Activated T-cell treated with anti-CD3 and anti-CD28 coated beads, Interleukin-2, amount 50 U/mL, for 72 hours (primary cell): ENCODE measurements around the gene DQX1. TPM values are rescaled to one million over a fixed set of nuclear protein-coding genes. Genes with fewer than 3 reads are reported as not detected.

Experiments used
- ATAC-seq, 2 donors: fragments of 150-1000 bp; cut with Tn5 transposase; replicated peaks in 1 of 2; 2 replicates each; pipeline ENCODE4 v1.10.0; 2021; ENCODE audit warnings: moderate library complexity in 2 of 2, mild to moderate bottlenecking in 1 of 2
- DNase-seq, 2 donors: peaks; one replicate each; pipeline ENCODE4 v3.0.0; 2021 to 2022; ENCODE audit warnings: mixed read lengths in 1 of 2
- H3K27ac Mint-ChIP-seq: one replicate; pipeline ENCODE4 v1.8.0; 2022; ENCODE audit warnings: mild to moderate bottlenecking, moderate library complexity, mixed read lengths
- H3K27me3 Mint-ChIP-seq: one replicate; pipeline ENCODE4 v1.8.0; 2022; ENCODE audit warnings: low read depth, mixed read lengths
- H3K36me3 Mint-ChIP-seq, 2 donors: one replicate each; pipeline ENCODE4 v1.8.0; 2022; ENCODE audit warnings: mixed read lengths in 2 of 2, mild to moderate bottlenecking in 1 of 2; ENCODE audit not compliant: insufficient read depth in 2 of 2
- H3K4me1 Mint-ChIP-seq: one replicate; pipeline ENCODE4 v1.8.0; 2022; ENCODE audit warnings: low read depth, mixed read lengths
- H3K4me3 Mint-ChIP-seq, 2 donors: one replicate each; pipeline ENCODE4 v1.8.0; 2022; ENCODE audit warnings: mild to moderate bottlenecking in 2 of 2, mixed read lengths in 2 of 2, moderate library complexity in 2 of 2
- H3K9me3 Mint-ChIP-seq, 2 donors: one replicate each; pipeline ENCODE4 v1.8.0; 2022; ENCODE audit warnings: mixed read lengths in 2 of 2
- total RNA-seq, 2 donors: library from RNA; stranded (reverse); gene quantifications; one replicate each; pipeline ENCODE4 v1.2.3, GENCODE V29; 2022

The DQX1 gene
- total RNA-seq, 2 donors from 2014 or later: 1.5 to 1.9 TPM

DNA sequence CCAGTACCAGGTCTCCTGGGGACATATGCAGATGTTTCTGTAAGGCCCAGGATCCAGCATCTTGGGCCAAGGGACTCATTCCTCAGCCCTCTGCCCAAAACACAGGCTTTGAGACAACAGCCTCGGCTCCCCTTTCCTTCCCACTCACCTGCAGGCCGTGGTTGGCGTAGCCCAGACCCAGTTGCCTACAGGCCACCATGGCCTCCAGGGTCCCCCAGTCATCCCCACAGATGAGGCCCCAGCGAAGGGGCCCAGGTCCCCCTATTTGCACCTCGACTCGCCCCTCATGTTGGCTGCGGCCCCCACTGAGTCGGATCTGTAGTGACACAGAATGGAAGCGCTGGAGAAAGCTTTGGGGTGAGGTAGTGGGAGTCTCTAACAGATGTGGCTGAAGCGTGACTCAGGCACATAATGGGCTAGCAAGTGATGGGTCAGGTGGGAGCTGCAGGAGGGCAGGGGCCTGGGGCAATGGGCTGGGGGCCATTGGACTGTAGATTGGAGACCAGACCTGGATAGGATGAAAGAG, 9.5 kb upstream of the DQX1 start:
- ATAC-seq (no peak), DNase-seq (no peak)
- Mint-ChIP-seq H3K27me3 (peaks cover 30% of the 10 kb centered on the region), H3K4me3 (no peak overlapping the region), H3K9me3 (no peaks in the 10 kb centered on the region), H3K4me1 (peaks cover 31% of the 10 kb centered on the region), H3K27ac (no peak overlapping the region), H3K36me3 (peaks cover 6 to 8% of the 10 kb centered on the region in 2 donors)

GRCh38 chr2:74534411-74534810, 8.4 kb upstream of the DQX1 start:
- H3K27ac Mint-ChIP-seq: no peak overlapping the region
- peaks cover 6 to 8% of the 10 kb centered on the region in 2 donors for H3K36me3 Mint-ChIP-seq
- H3K27me3 Mint-ChIP-seq: peaks cover 26% of the 10 kb centered on the region
- no peak for ATAC-seq
- DNase-seq: no peak
- H3K4me1 Mint-ChIP-seq: peaks cover 28% of the 10 kb centered on the region
- no peaks in the 10 kb centered on the region for H3K9me3 Mint-ChIP-seq
- no peak overlapping the region for H3K4me3 Mint-ChIP-seq

DNA sequence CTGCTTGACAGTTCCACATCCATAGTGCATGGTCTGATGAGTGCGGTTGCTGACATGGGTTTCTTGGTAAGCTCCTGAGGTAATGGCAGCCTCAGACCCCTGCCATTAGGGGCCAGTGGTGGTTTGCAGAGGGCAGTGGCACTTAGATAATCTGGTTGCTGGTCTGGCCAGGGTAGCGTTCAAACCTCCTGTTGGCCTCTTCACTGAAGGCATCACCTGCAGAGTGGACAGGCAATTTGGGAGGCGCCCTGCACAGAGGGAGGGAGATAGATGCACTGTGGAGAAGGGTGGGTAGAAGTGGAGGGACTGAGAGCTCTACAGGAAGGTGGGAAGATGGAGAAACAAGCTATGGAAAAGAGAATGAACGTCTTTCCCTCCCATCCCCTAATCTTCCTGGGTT, 7.4 kb upstream of the DQX1 start:
- H3K27me3 Mint-ChIP-seq: peaks cover 17% of the 10 kb centered on the region
- H3K27ac Mint-ChIP-seq: no peak overlapping the region
- DNase-seq (no peak), ATAC-seq (no peak)
- no peaks in the 10 kb centered on the region for H3K9me3 Mint-ChIP-seq
- H3K4me1 Mint-ChIP-seq: peaks cover 26% of the 10 kb centered on the region
- H3K36me3 Mint-ChIP-seq: peaks cover 8 to 11% of the 10 kb centered on the region in 2 donors
- no peak overlapping the region for H3K4me3 Mint-ChIP-seq

GRCh38 chr2:74532222-74532621, 6.2 kb upstream of the DQX1 start:
- Mint-ChIP-seq H3K27ac (peak overlapping the region; percentile 49), H3K27me3 (peaks cover 5% of the 10 kb centered on the region), H3K9me3 (no peaks in the 10 kb centered on the region), H3K4me3 (peak overlapping the region; percentile 98 to 99), H3K4me1 (peaks cover 36% of the 10 kb centered on the region), H3K36me3 (peaks cover 14 to 15% of the 10 kb centered on the region in 2 donors)
- DNase-seq: no peak
- no peak for ATAC-seq

DNA sequence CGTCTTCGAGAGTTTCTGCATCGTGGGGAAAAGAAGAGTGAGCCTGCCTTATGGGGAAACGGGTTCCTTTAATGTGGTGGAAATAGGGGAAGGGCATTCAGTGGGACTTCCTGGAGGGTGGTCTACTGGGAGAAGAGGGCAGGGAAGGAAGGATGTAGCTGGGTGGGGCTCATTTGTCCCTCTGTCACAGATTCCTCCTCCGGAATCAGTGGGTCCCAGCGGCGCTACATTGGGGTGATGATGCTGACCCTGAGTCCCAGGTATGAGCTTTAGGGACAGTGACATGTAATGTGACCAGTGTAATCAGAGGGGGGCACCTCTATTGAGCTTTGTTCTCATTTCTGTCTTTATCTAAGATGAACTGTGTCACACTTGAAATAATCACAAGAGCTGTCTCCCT, 5.6 kb upstream of the DQX1 start:
- peaks cover 18 to 19% of the 10 kb centered on the region in 2 donors for H3K36me3 Mint-ChIP-seq
- no peak overlapping the region for H3K27ac Mint-ChIP-seq
- H3K9me3 Mint-ChIP-seq: no peaks in the 10 kb centered on the region
- peak overlapping the region; percentile 98 to 99 for H3K4me3 Mint-ChIP-seq
- H3K27me3 Mint-ChIP-seq: no peaks in the 10 kb centered on the region
- ATAC-seq (no peak), DNase-seq (no peak)
- peaks cover 38% of the 10 kb centered on the region for H3K4me1 Mint-ChIP-seq

- Mint-ChIP-seq H3K27ac (peak overlapping the region; percentile 50), H3K27me3 (no peaks in the 10 kb centered on the region), H3K36me3 (peaks cover 23 to 24% of the 10 kb centered on the region in 2 donors), H3K4me3 (peak overlapping the region; percentile 98 to 99), H3K9me3 (peaks cover 0 to 3% of the 10 kb centered on the region in 2 donors), H3K4me1 (peaks cover 38% of the 10 kb centered on the region)
- peak; percentile 38 to 60 for ATAC-seq
- DNase-seq: peak; percentile 68 to 71
Measured at GRCh38 chr2:74530239-74531187, 4.5 kb upstream of the DQX1 start.

DNA sequence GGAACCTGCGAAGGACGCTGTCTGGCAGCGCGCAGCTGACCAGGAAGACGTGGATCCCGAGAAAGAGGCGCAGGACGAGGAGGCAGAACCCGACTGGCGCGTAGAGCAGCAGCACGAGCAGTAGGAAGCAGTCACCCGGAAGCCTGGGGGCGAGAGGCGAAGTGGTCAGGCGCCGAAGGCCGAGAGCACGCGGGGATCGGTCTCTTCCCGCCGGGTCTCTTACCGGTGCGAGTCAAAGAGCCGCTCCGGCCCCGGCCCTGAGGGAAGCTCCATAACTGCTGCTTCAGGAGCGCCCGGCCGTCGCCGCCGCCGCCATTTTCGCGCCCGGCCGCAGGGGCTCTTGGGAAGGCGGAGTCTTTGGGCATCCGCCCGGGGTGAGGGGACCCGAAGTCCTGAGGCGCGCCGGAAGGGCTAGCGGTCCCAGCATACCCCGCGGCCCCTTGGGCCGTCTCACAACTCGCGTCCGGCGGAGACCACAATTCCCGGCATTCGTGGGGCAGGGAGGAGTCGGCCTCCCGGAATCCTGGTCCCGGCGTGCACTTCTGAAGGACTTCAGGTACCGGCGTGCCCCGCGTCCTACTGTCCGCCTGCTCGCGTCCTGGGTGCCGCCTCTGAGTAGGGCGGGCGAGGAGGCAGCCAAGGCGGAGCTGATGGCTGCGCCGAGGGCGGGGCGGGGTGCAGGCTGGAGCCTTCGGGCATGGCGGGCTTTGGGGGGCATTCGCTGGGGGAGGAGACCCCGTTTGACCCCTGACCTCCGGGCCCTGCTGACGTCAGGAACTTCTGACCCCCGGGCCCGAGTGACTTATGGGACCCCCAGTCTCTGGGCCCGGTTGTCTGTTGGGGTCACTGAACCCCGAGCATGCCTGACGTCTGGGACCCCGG, 3.6 kb upstream of the DQX1 start, which contains the start of the genes AUP1 and HTRA2:
Gene AUP1, minus strand, starts transcription at position 350 of the 882 bp plus-strand sequence. Its CDS starts 77 bp downstream, at position 273.
Gene HTRA2, plus strand, starts transcription at position 577 of the 882 bp plus-strand sequence. Its CDS starts 74 bp downstream, at position 651.
- DNase-seq (peak; percentile 90 to 93), ATAC-seq (peak; percentile 83 to 86)
- peaks cover 0 to 3% of the 10 kb centered on the region in 2 donors for H3K9me3 Mint-ChIP-seq
- peak within 1 kb of the TSS; percentile 98 to 99 for H3K4me3 Mint-ChIP-seq
- no peaks in the 10 kb centered on the region for H3K27me3 Mint-ChIP-seq
- peaks cover 23 to 24% of the 10 kb centered on the region in 2 donors for H3K36me3 Mint-ChIP-seq
- peaks cover 38% of the 10 kb centered on the region for H3K4me1 Mint-ChIP-seq
- H3K27ac Mint-ChIP-seq: peak within 1 kb of the TSS; percentile 94

DNA sequence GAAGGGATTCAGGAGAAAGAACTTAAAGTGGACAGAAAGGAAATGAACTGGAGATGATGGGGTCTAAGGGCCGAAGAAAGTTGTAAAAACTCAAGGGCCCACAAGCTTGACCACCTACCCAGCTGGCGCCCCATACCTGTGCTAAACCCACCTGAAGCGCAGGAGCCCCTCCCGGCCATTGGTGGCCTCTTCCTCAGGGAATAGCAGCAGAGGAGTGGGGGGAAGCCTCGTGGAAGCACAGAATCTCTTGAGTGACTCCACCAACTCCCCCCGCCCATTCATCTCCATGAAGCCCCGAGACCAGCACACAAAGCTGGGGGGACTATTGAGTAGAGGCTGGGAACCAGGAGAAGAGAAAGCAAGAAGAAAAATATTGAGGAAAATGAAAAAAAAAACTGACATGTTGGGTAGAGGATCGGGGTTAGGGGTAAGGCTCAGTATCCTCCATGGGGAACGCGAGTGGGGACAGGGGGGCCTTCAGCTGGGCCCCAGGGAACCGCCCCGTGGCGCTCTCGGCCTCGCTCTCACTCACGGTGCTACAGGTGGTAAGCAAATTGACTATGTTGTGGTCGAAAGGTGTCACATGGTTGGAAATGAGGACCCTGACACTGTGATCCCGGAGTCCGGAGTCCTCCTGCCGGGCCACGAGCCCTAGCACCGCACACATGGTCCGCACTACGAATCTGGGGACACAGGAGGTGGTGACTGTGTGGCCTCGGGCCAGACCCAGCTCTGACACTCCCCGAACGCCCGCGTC, 2.7 kb upstream of the DQX1 start:
- peak overlapping the region; percentile 94 for H3K27ac Mint-ChIP-seq
- peaks cover 23 to 24% of the 10 kb centered on the region in 2 donors for H3K36me3 Mint-ChIP-seq
- peak; percentile 4 to 10 for ATAC-seq
- H3K27me3 Mint-ChIP-seq: no peaks in the 10 kb centered on the region
- H3K9me3 Mint-ChIP-seq: peaks cover 0 to 3% of the 10 kb centered on the region in 2 donors
- peaks cover 38% of the 10 kb centered on the region for H3K4me1 Mint-ChIP-seq
- peak overlapping the region; percentile 98 to 99 for H3K4me3 Mint-ChIP-seq
- peak; percentile 28 to 44 for DNase-seq

GRCh38 chr2:74527741-74528140, 1.7 kb upstream of the DQX1 start:
- H3K4me3 Mint-ChIP-seq: peak overlapping the region; percentile 98 to 99
- no peak for ATAC-seq
- no peaks in the 10 kb centered on the region for H3K27me3 Mint-ChIP-seq
- H3K4me1 Mint-ChIP-seq: peaks cover 38% of the 10 kb centered on the region
- no peak for DNase-seq
- peaks cover 0 to 3% of the 10 kb centered on the region in 2 donors for H3K9me3 Mint-ChIP-seq
- H3K27ac Mint-ChIP-seq: no peak overlapping the region
- peaks cover 23% of the 10 kb centered on the region in 2 donors for H3K36me3 Mint-ChIP-seq

- ATAC-seq: no peak
- H3K27me3 Mint-ChIP-seq: no peaks in the 10 kb centered on the region
- peaks cover 17 to 19% of the 10 kb centered on the region in 2 donors for H3K36me3 Mint-ChIP-seq
- peaks cover 31% of the 10 kb centered on the region for H3K4me1 Mint-ChIP-seq
- H3K9me3 Mint-ChIP-seq: peaks cover 0 to 3% of the 10 kb centered on the region in 2 donors
- DNase-seq: no peak
- peak overlapping the region; percentile 36 to 53 for H3K4me3 Mint-ChIP-seq
- H3K27ac Mint-ChIP-seq: no peak overlapping the region
Measured at GRCh38 chr2:74526649-74527230, 709 bp upstream of the DQX1 start.

DNA sequence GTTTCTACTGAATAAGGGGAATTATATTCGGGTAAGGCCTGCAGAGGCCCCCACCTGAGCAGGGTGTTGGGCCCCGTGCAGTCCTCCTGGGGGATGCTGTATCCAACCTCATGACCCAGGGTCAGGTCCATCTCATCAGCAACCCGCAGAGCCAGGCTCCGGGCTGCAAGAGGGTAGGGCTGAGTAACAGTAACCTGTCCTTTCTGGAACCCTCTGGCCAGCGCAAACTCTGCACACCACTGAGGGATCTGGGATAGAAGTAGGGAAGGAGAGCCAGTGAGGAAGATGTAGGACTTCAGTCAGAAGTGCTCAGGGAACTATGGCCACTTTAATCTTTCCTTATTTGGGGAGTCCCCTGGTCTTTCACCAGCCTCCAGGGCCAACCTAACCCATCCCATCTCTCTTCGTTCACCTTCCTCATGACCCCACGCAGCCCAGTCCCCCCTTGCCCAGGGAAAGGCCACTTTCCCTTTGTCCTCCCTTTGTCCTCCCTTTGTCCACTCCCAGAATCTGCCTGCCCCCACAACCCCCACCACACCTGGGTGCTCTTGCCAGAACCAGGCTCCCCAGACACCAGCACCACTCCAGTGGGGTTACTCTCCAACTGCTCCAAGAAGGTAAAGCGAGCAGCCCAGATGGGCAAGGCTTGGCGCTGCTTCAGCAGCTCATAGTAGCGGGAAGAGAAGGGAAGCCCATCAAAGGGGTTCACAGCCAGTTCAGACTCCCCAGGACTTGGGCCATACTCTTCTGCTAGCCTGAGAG, 895 bp downstream of the DQX1 start:
- Mint-ChIP-seq H3K4me3 (no peak overlapping the region), H3K36me3 (peaks cover 16 to 17% of the 10 kb centered on the region in 2 donors), H3K4me1 (peaks cover 18% of the 10 kb centered on the region), H3K27me3 (peaks cover 4% of the 10 kb centered on the region), H3K9me3 (peaks cover 0 to 3% of the 10 kb centered on the region in 2 donors), H3K27ac (no peak overlapping the region)
- no peak for ATAC-seq
- no peak for DNase-seq
